HepG2 (cell line): ENCODE results near the gene VSIG2.

Experiments
- BCL6 ChIP-seq: IDR thresholded peaks from 2 replicates; pipeline ENCODE4 v1.6.1; 2016; ENCODE audit warnings: missing genetic modification reagents, missing compliant biosample characterization
- JUND ChIP-seq: sonication (generic); formaldehyde crosslinking; IDR thresholded peaks from 2 replicates; pipeline ENCODE4 v1.8.0; 2022; ENCODE audit warnings: mild to moderate bottlenecking, missing genetic modification reagents

- TF ChIP-seq BCL6 (CRISPR knock-in tag), result no peak
- no peak for TF ChIP-seq JUND
These were observed 16.9 kb upstream of the VSIG2 start for GRCh38 chr11:124768914-124769313.
